GM12892 (cell line): ENCODE data around the gene RNASE13.

Source experiments
- POLR2A ChIP-seq: IDR thresholded peaks from 2 replicates; pipeline ENCODE4 v1.6.1; 2011; ENCODE audit warnings: low read depth, low read length, control low read depth
- POLR2AphosphoS5 ChIP-seq: IDR thresholded peaks from 2 replicates; pipeline ENCODE4 v1.6.1; 2011; ENCODE audit warnings: low read depth, low read length, control low read depth
- TAF1 ChIP-seq: IDR thresholded peaks from 2 replicates; pipeline ENCODE4 v1.6.1; 2011; ENCODE audit warnings: low read depth, mild to moderate bottlenecking, control low read depth, low read length, borderline replicate concordance

DNA sequence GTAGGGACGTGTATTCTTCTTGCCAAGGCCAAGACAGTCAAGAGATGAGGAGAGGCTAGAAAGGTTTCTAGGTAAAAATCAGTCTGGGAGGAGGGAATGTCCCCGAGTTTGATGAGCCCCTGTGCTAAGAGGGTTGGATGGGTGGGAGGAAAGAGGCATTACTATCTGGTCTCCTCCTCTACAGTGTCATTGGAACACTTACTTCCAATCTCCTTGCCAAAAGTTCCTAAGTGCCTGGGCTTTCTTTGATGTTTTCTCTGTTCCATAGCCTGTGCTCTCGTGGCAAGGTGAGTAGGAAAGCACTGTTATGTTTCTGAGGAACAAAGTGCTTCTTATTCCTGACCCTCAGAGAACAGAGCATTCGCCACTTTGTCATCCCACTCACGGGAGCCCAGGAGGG is at the start of gene RNASE13:
- TF ChIP-seq POLR2A (no peak), TAF1 (no peak), POLR2AphosphoS5 (no peak)
